Measurements from ENCODE around the gene RAB39B.

- no peak for TF ChIP-seq POLR2A (IDR thresholded peaks at IDR 0.05)
- no peak for TF ChIP-seq CTCF (IDR thresholded peaks at IDR 0.05)
These were observed 17.5 kb downstream of the RAB39B start for GRCh38 chrX:155246748-155247147.
